ENCODE measurements around the gene GPC3.

GRCh38 chrX:134019567-134020206 lies 34.3 kb upstream of the GPC3 start:
- TF ChIP-seq POLR2A (IDR thresholded peaks at IDR 0.05; ENCODE audit: low read depth), result no peak
- no peak for TF ChIP-seq POLR2AphosphoS5 (IDR thresholded peaks at IDR 0.05)

All from esophagus muscularis mucosa (tissue), 2 donors.